ENCODE measurements around the gene BRD7. TPM values are rescaled to one million over a fixed set of nuclear protein-coding genes. Genes with fewer than 3 reads are reported as not detected.

Gene BRD7
- total RNA-seq = 23.7 and 23.8 TPM in 2 replicates

GRCh38 chr16:50368410-50369132 is at the start of gene BRD7:
Gene BRD7, minus strand, starts transcription at chr16:50368988. Its CDS starts 214 bp downstream, at chr16:50368774.

GRCh38 chr16:50266337-50267091 is 102.3 kb downstream of the BRD7 start, which contains the start of gene ADCY7:
Gene ADCY7, plus strand, starts transcription at chr16:50266551. Its CDS starts 21,629 bp downstream, at chr16:50288180.

Small RNAs within 50 kb of the gene (small RNA-seq; reads per million reads assigned to genes)
- not detected for gene MIR6771

Other genes with a start within 250 kb of the BRD7 start
- gene TENT4B, start 215.7 kb downstream of the BRD7 start, total RNA-seq = 13.5 and 16.1 TPM in 2 replicates
- 56.0 and 86.2 TPM in 2 replicates for gene ADCY7, start 102.4 kb downstream of the BRD7 start, total RNA-seq
- gene NKD1, start 179.4 kb upstream of the BRD7 start, total RNA-seq = 0.12 and 0.49 TPM in 2 replicates

Measured in hair follicle dermal papilla cell (primary cell).